GM19238 (cell line): Measurements from ENCODE around the gene MSMB.
"Not testable (repeated sequence)": the region's sequence is repeated elsewhere in the genome, so short reads cannot be mapped to it uniquely, and the experiment has no call there.

Experiments
- DNase-seq: peaks from one replicate; pipeline ENCODE4 v3.0.0; 2011; ENCODE audit warnings: low spot score; ENCODE audit not compliant: insufficient read length

Gene MSMB

DNA sequence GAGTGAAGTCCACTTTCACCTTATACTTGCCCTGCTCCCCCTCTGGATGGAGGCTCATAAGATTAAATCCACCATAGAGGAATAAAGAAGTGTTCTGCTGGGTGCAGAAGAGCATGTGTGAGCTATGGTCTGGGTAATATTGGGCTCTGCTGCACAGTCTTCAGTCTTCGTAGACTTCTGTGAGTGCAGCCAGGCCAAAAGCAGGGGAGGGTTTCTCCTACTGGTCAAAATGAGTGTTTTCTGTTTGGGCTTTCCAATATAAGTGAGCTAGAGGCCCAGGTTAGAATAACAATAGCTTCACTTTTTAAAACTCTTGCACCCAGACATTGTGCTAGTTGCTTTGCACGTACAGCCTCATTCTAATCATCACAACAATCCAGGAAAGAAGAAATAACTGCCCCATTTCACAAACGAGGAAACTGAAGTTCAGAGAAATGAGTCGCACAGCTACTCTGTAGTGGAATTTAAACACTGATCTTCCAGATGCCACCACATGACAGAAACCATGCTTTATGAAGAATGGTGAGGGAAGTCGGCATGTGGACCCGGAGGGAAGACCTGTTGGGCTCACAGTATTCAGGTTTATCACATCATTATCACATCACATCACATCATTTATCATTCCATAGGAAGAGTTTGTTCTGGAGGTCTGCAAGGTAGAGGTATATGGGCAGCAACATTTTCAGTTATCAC, 23.8 kb upstream of the MSMB start:
- DNase-seq, result no peak

DNA sequence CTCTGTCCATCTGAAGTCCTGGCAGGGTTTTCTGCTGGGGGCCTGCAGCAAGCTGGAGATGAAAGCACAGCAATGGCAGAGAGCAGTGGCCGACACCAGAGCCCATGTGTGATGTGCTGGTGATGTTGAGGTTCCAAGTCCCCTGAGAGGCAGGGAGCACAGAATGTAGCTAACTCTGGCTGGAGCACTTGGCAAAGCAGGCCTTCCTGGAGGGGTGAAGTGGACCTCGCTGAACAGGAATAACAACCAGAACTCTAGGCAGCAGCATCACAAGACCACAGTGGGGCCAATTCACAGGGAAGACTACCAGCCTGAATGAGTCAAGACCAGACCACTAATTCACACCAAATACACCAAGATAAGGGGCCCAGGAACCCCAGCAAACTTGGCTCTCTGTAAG, 22.8 kb upstream of the MSMB start:
- DNase-seq, result no peak

GRCh38 chr10:46068117-46068516, 22.0 kb upstream of the MSMB start:
- DNase-seq, result no peak

GRCh38 chr10:46064269-46064817, 18.3 kb upstream of the MSMB start:
- no peak for DNase-seq

DNA sequence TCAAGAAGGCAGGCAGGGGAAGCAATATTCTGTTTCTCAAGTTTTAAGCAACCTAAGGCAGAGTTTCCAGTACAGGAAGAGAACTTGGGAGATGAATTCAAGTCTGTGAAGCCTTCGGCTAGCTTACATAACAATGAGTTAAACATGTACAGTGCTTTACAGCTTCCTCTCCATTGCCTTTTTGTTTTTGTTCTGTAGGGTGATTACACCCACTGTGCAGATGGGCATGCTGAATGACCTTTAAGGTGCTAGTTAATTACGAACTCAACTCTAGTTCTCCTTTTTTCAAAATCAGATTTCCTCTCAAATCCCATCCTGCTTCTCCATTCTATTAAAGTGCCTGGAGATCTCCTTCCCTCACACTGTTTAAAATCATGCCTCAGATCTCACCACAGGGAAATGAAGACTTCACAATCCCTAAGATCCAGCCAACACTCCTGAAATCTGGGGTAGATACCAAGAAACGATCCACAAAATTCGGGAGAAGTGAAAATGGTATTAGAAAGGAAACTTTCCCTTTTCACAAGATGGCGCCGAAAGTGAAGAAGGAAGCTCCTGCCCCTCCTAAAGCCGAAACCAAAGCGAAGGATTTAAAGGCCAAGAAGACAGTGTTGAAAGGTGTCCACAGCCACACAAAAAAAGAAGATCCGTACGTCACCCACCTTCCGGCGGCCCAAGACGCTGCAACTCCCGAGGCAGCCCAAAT, 16.8 kb upstream of the MSMB start:
- no peak for DNase-seq

- no peak for DNase-seq
Measured at GRCh38 chr10:46060706-46061105, 14.6 kb upstream of the MSMB start.

DNA sequence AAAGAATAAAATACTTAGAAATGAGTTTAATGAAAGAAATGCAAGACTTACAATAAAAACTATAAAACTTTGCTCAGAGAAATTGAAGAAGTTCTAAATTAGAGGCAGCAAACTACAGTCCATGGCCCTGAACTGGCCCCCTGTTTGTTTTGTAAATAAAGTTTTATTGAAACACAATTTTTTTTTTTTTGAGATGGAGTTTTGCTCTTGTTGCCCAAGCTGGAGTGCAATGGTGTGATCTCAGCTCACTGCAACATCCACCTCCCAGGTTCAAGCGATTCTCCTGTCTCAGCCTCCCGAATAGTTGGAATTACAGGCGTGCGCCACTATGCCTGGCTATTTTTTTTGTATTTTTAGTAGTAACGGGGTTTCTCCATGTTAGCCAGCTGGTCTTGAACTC, 11.9 kb upstream of the MSMB start:
- not testable (repeated sequence) for DNase-seq

- DNase-seq, result no peak
Measured at GRCh38 chr10:46057038-46057437, 11.0 kb upstream of the MSMB start.

GRCh38 chr10:46055771-46056170, 9.7 kb upstream of the MSMB start:
- DNase-seq, result no peak

DNA sequence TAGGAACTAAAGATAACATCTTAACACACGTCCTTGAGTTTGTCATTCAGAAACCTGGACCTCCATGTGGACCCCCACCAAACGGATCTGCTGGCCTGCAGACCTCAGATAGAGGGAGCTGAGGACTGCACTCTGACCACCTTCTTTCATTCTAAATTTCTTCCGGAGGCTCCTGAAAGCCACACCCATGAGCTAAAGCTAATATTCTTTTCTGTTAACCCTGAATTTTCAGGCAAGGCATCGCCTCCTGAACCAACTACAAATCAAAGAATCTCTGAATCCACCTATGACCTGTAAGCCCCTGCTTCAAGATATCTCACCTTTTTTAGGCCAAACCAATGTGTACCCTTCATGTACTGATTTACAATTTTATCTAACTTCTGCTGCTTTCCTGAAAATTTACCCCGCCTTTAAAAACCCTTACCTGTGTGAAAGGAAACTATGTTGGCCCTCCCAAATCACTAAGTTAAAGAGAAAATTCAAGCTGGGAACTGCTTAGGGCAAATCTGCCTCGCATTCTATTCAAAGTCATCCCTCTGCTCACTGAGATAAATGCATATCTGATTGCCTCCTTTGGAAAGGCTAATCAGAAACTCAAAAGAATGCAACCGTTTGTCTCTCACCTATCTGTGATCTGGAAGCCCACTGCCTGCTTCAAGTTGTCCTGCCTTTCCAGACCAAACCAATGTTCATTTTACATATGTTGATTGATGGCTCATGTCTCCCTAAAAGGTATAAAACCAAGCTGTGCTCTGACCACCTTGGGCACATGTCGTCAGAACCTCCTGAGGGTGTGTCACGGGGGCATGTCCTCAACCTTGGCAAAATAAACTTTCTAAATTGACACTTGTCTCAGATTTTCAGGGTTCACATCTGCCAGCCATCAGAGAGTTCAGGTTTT, 7.7 kb upstream of the MSMB start:
- no peak for DNase-seq

GRCh38 chr10:46052791-46053375, 6.8 kb upstream of the MSMB start:
- no peak for DNase-seq

GRCh38 chr10:46052057-46052790, 6.2 kb upstream of the MSMB start:
- no peak for DNase-seq

GRCh38 chr10:46050941-46051623, 5.0 kb upstream of the MSMB start:
- no peak for DNase-seq

GRCh38 chr10:46049497-46049831, 3.4 kb upstream of the MSMB start:
- DNase-seq, result not testable (repeated sequence)

DNA sequence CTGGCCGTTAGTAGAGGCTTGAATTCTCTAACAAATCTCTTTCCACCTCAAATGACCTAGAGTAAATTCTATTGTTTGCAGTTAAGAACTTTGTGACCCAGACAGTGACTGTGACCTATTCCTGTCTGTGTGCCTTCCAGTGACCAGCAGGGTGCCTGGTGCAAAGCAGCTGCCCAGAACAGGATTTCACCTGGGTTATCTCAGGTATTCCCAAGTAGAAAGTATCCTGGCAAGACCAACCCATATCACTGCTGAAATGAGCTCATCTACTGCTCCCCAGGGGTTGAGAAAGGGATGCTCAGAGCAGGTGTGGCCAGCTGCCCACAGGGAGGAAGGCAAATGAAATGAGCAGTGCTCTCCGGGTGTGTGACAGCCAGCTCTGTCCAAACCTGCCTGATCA, 2.1 kb upstream of the MSMB start:
- DNase-seq, result no peak

DNA sequence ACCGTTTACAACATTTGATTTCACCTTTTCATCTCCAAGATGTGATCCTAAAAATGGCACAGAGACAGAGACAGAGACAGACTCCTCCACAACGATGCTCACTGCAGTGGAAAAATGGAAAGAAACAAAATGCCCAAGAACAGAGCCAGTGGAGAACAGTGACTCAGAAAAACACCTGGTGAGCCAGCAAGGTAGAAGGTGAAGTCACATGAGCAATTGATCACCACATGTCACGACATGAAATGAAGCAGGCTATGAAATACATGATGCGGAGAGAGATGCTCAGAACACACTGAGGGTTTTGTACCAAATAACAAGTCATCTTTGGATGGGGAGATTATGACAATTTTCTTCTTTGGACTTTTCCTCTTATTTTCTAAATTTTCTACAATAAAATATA, 3.5 kb downstream of the MSMB start:
- DNase-seq, result no peak

DNA sequence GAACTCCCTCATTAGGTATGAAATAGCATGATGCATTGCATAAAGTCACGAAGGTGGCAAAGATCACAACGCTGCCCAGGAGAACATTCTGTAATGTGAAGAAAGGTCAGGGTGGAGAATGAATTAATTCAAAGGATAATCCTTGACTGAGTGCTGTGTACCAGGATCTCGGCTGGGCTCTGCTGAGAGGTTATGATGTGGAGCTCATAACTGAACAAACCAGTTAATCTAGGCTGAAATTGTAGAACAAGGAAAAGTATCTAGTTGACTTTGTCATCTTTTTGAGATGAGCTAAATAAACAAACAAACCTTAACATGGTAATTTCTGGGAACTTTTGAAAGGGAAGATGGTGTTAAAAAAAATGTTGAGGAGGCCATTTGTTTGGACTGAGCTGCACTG, 6.1 kb downstream of the MSMB start:
- DNase-seq, result no peak

DNA sequence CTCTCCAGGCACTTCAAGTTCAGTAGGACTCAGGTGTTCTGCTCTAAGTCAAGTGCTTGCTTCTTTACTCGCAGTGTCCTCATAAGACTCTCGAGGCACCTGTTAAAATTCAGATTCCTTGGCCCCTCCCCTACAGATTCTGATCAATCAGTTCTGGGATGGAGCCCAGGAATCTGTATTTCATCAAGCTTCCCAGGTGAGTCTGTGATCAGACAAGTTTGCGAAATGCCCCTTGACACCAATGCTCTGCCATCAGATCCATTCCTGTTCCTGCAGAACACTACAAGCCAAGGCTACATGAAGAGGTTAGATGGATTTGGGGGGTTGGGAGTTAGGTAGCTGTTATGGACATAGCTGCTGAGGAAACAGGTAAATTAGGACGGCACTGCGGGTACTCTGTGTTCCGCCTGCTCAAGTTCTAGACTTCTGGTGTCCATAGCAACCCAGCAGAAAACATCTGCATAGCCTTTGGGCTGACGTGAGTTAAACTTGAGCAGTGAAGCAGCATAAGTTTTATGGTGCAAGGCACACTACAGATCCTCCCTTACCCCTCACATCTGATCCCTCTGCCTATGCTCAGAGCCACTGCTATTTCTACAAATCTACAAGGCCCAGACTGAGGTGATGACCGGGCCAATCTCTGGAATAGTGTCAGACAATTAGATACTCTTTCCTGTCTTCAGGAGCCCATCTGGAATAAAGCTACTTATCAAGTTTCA, 8.8 kb downstream of the MSMB start:
- no peak for DNase-seq

DNA sequence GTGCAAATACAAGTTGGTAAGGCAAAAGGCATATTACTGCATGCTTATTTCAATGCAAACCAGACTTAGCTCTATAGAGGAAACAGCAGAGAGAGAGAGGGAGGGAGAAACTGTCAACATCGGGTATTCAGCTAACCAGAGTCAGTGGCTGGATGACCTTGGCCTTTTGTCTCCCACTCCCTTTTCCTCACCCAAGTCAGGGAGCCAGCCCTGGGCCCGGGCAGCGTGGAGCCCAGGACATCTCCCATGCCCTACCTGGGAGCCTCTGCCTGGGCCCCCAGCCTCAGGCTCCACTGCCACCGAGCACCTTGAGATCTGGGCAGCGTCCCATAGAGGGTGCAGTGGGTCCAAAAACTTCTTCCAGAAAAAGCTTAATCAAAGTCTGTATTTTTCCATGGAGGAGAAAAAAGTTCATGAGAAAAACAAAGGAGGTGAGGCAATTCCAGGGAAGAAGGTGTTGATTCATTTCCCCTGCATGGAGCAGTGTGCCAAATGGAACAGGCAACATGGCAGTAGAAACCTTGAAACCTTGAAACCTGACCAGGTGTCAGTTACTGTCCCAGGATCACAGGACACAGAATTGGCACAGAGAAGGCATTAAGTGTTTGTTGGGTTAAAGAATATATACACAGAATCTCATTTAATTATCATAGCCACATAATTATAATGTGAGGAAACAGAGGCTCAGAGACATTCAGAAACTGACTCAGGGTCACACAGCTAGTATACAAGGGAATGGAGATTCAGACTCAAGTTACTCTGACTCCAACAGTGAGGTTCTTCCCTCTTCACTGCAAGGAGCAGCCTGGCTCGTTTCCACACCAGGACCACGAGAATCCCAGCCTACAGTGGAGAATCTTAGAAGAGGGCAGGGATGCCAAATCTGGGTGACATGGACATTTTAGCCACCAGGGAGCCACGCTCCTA, 9.9 kb downstream of the MSMB start:
- DNase-seq, result no peak
